HG03108 (cell line): ENCODE results near the gene MRPL50.

ENCODE experiments used
- ATAC-seq: cut with Tn5 transposase; IDR thresholded peaks from one replicate; pipeline ENCODE4 v1.9.1; 2021; ENCODE audit warnings: moderate library complexity; ENCODE audit not compliant: unreplicated experiment

Gene MRPL50

DNA sequence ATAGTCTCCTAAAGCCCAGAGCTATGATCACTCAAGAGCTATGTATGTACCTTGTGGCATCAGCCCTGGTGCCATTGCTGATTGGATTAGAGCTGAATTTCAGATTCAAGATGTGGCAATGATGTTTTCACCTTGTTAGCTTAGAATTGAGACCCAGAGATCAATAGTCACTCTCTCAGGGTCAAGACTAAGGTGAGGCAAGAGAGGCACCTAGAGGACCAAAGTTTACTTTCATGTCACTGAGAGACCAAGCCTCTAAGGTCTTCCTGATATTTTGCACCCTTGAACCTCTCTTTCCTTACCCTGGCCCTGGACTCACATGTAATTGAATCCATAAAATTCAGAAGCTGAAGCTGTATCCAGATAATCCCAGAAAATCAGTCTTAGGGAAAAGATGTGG is 56.5 kb downstream of the MRPL50 start:
- no peak for ATAC-seq
